ENCODE data around the gene C16orf82.
"Not testable (repeated sequence)": the region's sequence is repeated elsewhere in the genome, so short reads cannot be mapped to it uniquely, and the experiment has no call there.

C16orf82 gene

GRCh38 chr16:27066668-27067537 lies at the start of gene C16orf82:
TSS of gene C16orf82 (plus strand) at chr16:27066927.
- no peak for DNase-seq

- no peak for DNase-seq
Observed at GRCh38 chr16:27020031-27020430, 46.7 kb upstream of the C16orf82 start.

- no peak for DNase-seq
Observed at GRCh38 chr16:27024010-27024409, 42.7 kb upstream of the C16orf82 start.

- DNase-seq = no peak
Observed at GRCh38 chr16:27025581-27025980, 41.1 kb upstream of the C16orf82 start.

- no peak for DNase-seq
Observed at GRCh38 chr16:27027971-27028370, 38.8 kb upstream of the C16orf82 start.

- no peak for DNase-seq
Observed at GRCh38 chr16:27028591-27029110, 38.1 kb upstream of the C16orf82 start.

GRCh38 chr16:27029525-27029924 lies 37.2 kb upstream of the C16orf82 start:
- DNase-seq = no peak

GRCh38 chr16:27033281-27033979 lies 33.3 kb upstream of the C16orf82 start:
- DNase-seq = no peak

- DNase-seq = no peak
Observed at GRCh38 chr16:27040732-27041131, 26.0 kb upstream of the C16orf82 start.

GRCh38 chr16:27046958-27047518 lies 19.7 kb upstream of the C16orf82 start:
- no peak for DNase-seq

- no peak for DNase-seq
Observed at GRCh38 chr16:27048316-27048715, 18.4 kb upstream of the C16orf82 start.

GRCh38 chr16:27049117-27049516 lies 17.6 kb upstream of the C16orf82 start:
- DNase-seq = no peak

- DNase-seq = no peak
Observed at GRCh38 chr16:27052007-27052406, 14.7 kb upstream of the C16orf82 start.

- no peak for DNase-seq
Observed at GRCh38 chr16:27053996-27054395, 12.7 kb upstream of the C16orf82 start.

- DNase-seq = no peak
Observed at GRCh38 chr16:27058299-27058698, 8.4 kb upstream of the C16orf82 start.

GRCh38 chr16:27070776-27071175 lies 4.0 kb downstream of the C16orf82 start:
- DNase-seq = no peak

GRCh38 chr16:27073733-27074132 lies 7.0 kb downstream of the C16orf82 start:
- no peak for DNase-seq

GRCh38 chr16:27080895-27081294 lies 14.2 kb downstream of the C16orf82 start:
- no peak for DNase-seq

GRCh38 chr16:27083861-27084261 lies 17.1 kb downstream of the C16orf82 start:
- DNase-seq = no peak

- DNase-seq = no peak
Observed at GRCh38 chr16:27084307-27085028, 17.7 kb downstream of the C16orf82 start.

- no peak for DNase-seq
Observed at GRCh38 chr16:27085182-27085581, 18.5 kb downstream of the C16orf82 start.

- DNase-seq = not testable (repeated sequence)
Observed at GRCh38 chr16:27086031-27086430, 19.3 kb downstream of the C16orf82 start.

GRCh38 chr16:27088216-27088615 lies 21.5 kb downstream of the C16orf82 start:
- DNase-seq = no peak
